IPS DF 4.7 (cell line): ENCODE results near the gene LRRC1.

Experiments
- DNase-seq: peaks from one replicate; pipeline ENCODE4 v3.0.0-alpha.2; 2013; ENCODE audit warnings: low spot score; ENCODE audit errors: extremely low read depth

Gene LRRC1

DNA sequence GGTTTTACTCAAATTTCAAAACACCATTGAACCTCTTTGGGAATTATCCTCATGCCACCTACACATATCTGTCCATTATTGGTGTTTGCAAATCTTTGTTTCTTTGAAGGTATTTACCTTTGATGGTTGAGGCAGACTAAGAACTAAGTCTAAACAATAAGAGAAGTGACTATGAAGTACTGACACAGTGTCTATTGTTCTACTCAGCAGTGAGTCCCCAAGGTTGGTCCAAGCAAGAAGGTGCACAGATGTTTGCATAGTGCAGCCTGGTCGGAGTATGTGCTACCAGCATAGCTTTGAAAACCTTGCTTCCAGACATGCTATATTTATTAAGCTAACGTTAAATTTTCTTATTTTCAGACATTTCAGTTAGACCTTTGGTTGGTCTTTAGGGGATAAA lies 19.5 kb downstream of the LRRC1 start:
- no peak for DNase-seq

DNA sequence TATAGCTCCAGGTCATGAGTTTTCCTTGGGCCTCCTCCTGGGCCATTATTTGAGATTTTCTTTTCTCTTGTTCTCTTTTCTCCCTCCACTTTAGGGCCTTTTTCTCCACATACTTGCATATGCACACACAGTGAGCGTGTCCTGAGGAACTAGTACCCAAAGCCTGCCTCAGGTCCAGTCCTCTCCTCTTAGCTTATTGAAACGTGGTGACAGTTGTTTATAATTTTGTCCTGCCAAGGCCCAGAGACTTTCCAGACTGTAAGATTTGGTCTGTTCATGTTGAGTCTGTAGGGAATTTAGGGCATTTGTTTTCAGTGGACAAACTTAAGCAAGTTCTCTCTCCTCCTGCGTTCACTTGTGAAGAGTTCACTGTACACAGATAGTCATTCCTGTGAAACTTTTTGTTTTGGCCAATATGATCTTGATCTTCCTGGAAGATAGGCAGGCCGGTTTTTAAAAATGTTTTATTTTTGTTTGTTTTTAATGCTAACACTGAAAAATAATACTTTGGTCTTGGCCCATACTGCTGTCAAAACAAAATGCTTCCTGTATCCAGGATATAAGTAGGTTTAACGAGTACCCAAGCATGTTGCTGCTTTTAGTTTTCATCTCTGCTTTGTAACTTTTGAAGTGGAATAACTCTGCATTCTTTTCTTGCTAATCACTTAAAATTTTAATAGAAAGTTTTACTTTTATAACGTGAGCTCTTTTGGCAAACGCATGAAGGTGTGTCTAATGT lies 20.7 kb downstream of the LRRC1 start:
- DNase-seq, result no peak

DNA sequence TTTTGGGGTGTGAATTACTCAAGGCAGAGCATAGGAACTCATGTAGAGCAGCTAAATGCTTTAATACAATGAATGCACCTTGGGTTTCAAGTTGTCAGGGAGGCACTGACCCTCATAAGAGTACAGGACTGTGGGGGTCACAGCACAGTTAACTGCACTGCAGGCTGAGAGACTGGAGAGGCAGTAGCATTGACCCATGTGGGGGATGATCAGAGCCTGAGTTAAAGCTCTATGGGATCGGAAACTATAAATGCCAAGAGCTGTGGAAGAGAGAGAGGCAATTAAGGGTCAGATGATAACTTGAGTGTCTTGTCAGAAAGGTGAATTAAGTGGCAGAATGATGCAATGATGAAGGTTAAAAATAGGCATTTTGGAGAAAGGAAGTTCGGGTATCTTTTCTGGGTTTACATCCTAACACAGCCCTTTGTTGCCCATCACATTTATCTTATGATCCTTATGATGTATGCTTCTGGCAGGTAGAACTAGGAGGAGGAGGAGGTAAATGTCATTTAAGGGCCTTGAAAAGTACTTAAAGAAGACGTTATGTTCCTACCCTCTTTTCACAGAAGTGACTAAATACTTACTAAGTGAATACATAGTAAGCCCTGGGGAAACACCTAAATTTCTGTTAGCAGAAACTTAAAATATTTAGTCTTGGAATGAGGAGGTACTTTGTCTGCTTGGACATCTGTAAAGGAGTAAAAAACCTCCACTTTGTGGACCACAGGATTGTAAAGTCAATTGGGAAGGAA lies 24.2 kb downstream of the LRRC1 start:
- DNase-seq, result no peak

DNA sequence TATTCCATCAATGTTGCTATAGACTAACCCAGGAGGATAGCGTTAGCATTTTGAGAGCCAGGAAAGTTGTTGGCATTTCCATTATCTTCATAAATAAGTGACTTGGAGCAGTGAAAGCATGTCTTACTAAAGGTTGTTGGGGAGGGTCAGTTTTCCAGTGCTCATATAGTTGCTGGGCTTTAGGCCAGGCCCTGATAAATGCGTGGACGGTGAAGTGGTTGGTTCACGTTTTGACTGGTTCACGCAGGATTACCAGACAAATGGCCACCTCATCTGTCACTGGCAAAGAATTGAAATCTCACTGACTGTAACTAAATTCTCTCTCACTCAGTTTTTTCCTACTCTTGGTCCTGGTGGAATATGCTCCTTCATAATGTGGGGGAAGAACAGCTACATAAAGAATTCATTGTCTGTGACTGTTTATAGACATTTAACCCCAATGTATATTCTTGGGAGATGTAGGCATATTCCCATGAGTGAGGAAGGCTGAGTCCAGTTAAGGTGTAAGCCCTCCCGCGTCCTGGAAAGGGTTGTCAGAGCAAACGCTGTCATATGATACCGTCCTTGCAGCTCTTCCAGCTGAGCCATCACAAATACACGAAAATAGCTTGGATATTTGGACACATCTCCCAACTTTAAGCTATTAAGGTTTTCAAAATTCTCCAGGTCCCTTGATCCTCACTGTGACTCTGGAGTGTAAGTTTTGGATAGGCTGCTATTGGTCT lies 27.8 kb downstream of the LRRC1 start:
- DNase-seq, result no peak

DNA sequence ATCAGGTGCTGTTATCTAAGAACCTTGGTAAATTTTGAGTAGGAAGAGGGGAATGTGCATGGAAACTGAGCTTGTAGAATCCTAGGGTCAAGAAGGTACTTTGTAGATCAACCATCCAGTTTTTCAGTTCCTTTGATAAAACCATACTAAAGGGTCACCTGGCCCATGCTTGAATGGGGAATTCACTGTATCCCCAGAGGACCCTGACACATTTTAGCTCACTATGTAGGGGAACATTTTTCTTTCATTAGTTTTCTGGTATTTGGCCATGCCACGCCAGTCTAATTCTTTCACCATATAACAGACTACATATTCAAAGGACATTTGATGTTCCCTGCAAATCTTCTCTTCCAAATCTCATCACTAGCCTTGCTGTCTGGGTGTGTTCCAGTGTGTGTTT lies 29.9 kb downstream of the LRRC1 start:
- no peak for DNase-seq

DNA sequence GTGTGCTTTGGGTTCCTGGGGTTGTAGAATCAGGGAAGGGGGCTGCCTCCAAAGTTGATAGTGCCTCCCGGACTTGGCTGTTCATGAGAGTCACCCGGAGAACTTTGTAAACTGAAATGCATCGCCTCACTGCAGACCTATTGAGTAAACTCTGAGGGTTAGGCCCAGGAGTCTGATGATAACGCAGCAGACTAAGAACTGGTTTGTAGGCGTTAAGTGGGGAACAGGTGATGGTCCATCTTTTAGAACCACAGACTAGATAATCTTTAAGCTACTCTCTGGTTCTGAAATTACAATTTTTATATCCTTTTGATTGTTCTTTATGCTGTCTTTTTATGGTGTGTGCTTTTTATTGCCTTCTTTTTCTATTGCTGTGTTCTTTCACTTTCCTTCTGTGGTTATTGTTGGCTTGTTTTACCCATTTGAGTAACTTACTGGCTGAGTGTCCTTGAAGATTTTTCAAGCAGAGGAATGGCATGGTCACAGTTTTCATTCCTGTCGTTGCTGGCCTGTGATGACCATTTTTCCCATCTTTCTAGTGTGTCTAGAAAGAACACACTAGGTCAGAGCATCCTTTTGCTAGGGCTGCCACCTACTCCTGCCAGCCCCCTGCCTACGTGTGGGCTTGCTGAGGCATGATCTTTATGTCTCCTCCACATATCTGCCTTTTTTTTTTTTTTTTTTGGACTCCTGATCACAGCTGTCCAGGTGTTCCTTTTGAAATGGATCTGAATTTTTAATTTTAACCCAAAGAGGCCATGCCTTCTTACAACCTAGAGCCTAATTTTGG lies 30.9 kb downstream of the LRRC1 start:
- DNase-seq, result no peak

DNA sequence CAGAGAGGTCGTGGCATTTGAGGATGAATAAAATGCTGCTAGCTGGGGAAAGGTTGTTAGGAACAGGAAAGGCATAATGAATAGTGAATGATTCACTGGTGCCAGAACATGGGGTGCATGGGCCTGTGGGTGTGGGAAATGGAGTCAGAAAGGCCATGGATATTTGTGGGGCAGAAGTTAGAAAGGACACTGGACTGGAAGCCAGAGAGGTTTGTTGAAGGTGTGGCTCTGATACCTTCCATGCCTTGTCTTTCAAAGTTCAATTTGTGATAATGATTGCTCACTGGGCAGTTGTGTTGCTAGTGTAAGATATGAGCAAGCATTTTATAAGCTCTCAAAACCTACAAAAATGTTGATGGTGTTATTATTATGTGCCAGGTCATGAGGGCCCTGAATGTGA lies 32.7 kb downstream of the LRRC1 start:
- no peak for DNase-seq

DNA sequence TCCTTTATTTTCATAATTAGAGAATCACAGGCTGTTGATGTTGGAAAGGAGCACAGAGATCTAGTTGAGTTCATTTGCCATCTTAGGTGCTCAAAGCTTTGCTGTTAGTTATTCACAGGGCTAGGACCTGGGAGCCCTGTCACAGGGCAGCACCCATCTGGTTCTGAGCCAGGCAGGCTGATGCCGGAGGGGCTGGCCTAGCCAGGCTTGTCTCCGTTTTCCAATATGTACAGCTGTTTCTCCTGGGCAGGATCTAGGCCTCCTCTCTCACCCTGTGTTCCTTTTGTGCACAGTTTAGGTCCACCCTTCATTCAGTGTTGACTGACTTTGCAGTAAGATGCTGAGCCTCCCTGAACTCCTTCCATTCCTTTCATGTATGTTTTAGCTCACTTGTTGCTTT lies 33.4 kb downstream of the LRRC1 start:
- no peak for DNase-seq

DNA sequence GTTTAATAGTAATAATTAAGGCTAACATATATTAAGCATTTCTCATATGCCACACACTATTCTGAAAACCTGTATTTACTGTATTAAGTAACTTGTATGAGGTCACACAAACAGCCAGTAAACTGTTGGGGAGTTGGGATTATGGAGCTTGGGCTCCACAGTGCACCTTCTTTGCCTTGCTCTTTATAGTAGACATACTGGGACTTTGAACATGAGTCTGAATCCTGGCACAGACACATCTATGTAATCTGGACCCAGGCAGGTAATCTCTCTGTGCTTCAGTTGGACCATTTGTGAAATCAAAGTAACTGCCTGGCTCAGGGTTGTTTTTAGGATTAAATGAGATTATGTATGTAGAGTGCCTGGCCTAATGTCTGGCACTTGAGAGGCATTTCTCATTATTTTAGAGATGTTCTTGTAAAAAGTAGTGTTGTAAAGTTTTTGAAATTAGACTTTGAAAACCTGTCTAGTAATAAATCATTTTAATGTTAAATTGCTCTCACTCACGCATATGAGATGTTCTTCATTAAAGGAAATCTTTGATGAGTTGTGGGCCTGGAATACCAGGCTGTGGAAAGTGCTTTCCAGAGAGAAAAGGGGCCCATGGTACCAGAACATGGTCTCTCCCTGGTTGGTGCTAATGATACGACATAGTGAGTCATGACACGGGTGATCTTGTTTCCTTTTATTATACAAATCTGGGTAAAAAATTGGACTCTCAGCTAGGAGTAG lies 34.3 kb downstream of the LRRC1 start:
- no peak for DNase-seq

DNA sequence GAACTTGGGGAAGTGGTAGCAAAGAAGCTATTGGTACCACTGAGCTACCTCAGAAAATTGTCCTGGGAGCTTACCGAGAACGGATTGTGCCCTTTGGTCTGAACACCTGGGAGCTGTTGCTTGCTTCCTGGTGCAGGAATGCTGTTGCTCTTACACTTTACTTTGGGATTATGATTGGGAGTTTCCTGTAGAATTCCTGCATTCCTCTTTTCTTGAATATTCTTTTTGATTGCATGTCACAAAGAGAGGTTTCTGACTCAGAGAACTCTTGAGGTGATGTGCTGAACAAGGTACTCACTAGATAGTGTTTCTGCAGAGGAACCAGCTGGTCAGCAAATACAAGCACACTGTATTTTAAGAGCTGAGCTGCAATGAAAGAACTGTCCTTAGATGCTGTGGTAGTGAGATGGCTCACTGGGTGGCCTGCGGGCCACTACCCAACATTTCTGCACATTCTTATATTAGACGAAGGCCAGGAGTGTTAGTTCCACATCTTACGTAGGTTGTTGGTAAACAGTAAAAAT lies 35.0 kb downstream of the LRRC1 start:
- DNase-seq, result no peak

DNA sequence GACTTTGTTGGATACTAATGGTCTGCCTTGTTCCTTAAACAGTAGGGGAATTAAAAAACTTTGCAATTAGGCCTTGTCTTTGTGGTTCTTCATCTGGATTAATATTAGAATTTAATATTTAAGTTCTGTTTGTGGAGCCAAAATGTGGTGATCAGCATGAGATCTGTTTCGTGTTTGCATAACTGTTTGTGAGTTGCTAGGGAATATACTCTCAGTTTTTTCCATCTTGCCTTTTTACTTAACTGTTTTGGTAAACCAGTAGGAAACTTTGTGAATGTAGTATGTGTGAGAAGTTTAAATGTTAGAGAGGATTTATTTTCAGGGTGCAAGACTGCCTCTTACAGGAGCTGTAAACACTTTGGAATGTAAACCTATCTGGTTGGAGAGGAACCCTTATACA lies 35.6 kb downstream of the LRRC1 start:
- DNase-seq, result no peak

DNA sequence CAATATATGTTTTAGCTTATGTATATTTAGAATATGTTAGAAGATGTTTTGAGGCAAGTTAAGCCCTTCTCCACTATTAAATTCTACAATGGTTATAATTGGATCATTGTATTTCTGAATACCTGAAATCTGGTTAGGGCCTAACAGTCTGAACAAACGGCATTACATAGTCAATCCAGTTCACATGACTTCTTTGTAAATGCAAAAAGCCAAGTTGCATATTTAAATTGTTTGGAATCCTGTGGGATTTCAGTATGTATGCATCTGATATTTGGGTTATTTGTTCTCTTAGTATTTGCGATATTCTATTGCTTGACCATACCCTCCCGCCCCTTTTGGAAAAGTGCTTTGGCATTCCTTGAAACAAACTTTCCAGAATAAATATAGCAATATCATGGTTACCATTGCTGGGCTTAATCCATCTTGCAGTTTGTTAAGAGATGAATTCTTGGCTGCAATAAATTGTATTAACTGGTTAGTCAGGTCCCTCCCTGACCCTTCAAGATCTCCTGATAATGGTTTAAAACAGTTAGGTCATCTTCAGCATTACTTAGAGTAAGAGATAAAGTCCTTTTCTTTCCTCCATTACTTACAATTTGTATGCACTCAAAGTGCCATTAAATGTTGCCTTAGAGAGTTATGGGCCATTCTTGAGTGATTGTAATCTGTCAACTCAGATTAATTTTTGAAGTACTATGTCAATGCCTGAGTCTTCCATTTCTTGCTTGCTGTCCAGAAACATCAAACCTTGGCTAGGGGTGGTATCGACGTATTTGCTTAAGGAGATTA lies 36.5 kb downstream of the LRRC1 start:
- DNase-seq, result no peak

DNA sequence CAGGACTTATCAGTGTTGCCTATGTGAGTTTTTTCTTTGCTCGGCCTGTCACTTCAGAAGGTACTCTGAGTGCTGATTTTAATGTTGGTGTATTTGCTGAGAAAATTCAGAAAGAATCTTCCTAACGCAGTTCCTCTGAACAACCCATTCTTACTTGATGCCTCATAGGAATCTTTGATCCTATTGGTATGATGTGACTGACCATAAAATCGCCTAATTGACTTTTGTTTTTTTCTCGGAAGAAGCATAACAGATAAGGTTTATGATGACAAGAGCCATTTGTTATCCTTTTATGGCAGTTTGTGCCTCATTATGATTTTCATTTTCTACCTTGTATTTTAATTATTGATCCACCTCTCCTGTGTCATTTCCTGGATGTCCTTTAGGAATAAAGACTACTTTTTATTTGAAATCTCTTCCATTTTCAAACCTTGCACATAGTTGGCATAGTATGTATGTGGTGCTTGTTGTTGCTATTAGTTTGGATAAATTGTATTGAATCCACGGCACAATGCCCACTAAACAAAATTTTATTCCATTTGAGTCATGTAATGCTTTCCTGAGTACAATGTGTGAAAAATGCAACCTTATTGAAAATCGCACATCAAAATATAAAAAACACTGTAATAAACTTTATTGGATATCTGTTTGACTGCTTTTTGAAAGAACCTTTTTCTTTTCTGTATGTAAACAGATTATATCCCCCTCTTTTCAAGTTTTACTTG lies 37.3 kb downstream of the LRRC1 start:
- DNase-seq, result no peak

DNA sequence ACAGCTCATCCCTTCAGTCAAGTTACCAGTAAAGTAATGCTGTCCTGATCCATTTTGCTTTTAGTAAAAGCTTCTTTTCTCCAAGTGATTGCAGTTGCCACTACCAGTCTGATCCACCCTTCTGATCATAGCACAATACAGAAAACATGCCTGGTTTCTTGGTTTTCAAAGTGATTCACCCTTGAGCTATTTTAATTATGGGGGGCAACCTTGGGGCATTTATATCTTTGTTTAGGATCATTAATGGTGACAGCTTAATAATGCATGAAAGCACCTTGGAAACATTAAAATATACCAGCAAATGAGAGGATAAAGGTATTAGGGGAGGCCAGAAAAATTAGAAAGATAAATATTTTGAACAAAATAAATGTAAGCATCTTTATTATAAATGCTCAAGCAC lies 38.4 kb downstream of the LRRC1 start:
- DNase-seq, result no peak

DNA sequence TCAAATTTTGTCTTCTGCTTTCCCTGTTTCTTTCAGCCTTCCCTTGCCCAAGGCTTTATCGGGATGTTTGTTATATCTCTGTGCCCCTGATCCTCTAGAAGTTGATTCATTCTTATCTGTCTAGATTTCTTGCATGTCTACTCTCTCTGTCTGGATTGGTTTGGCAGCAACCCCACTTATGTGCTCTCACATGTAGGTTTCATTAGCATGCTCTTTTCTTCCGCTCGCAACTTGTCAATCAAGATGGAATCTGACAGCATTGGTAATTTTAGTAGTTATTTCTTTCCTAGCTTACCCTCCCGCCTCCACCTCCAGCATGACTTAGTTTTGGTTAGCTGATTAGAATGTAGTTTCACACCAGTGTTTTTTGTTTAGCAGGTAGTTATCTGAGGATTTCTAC lies 39.3 kb downstream of the LRRC1 start:
- no peak for DNase-seq

DNA sequence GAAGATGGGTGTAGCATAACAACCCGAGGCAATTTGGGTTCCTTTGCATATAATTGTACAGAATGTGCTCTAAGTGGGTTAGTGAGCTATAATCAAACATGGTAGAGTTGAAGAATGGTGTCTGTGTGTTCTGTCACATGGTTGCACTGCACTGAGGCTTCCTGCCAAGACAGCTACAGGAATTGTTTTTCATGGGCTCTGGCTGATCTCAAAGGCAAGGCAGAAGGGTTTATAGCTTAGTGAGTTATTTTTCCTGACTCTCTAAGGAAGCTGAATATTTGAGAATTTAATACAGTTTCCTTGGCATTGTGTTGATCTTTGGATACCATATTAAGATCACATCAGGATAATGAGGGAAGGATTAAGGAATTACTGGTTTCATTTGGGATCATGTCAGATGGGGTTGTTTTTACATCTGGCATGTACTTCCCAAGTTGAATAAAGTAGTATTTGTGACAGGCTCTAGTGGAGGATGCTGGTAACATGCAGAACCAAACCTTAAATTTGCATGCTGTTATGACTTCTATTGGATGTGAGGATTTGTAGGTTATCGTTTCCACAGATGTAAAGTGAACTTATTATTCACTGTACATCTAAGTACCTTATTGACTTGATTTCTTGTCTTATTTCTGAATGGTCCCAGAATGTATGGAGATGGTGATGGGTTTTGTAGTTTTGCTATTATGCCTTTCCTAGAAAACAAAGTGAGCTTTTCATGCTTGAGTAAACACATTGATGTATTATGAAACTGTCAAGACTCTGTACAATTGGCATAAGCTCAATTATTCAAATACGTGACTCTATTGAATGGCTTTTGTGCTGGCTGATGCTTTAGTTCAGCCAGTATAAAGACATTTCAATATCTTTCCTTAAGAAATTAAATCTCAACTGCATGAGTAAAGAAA lies 43.3 kb downstream of the LRRC1 start:
- DNase-seq, result no peak

DNA sequence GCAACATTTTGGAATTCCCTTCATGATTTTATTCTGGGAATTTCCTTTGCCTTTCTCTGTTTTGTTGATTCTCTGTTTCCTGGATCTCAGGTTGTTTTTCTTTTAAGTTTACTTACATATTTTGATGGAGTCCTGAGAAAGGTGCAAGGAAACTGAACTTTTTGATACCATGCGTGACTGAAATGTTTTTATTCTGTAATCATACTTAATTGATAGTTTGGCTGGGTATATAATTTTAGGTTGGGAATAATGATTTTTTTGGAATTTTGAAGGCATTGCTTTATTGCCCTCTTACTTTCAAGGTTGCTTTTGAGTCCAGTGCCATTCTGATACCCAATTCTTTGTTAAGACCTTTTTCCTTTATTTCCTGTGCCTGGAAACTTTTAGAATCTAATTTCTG lies 45.2 kb downstream of the LRRC1 start:
- no peak for DNase-seq
